Stimulated activated naive CD4-positive, alpha-beta T cell treated with Interleukin-2 at 50 U/mL for 16 hours (primary cell): ENCODE data around the gene GDF2.

ENCODE experiments used
- DNase-seq: peaks from one replicate; lab custom pipeline; 2025; lab: John Stamatoyannopoulos, UW

The GDF2 gene

GRCh38 chr10:47312663-47312995, 9.6 kb upstream of the GDF2 start:
- no peak for DNase-seq

- no peak for DNase-seq
Observed at GRCh38 chr10:47314416-47314970, 7.8 kb upstream of the GDF2 start.

GRCh38 chr10:47315421-47315820, 6.8 kb upstream of the GDF2 start:
- DNase-seq = no peak

- no peak for DNase-seq
Observed at GRCh38 chr10:47316131-47316530, 6.1 kb upstream of the GDF2 start.

- DNase-seq = no peak
Observed at GRCh38 chr10:47317251-47317650, 5.0 kb upstream of the GDF2 start.

GRCh38 chr10:47318706-47319105, 3.5 kb upstream of the GDF2 start:
- DNase-seq = no peak

GRCh38 chr10:47319784-47320183, 2.5 kb upstream of the GDF2 start:
- no peak for DNase-seq

- DNase-seq = no peak
Observed at GRCh38 chr10:47320812-47321211, 1.4 kb upstream of the GDF2 start.

GRCh38 chr10:47321521-47322195, 596 bp upstream of the GDF2 start:
- DNase-seq = no peak

GRCh38 chr10:47323087-47323486, 833 bp downstream of the GDF2 start:
- DNase-seq = no peak

GRCh38 chr10:47323636-47324296, 1.5 kb downstream of the GDF2 start:
- no peak for DNase-seq

GRCh38 chr10:47325303-47326291, 3.3 kb downstream of the GDF2 start:
- DNase-seq = no peak

GRCh38 chr10:47326306-47326926, 4.2 kb downstream of the GDF2 start:
- DNase-seq = no peak

- no peak for DNase-seq
Observed at GRCh38 chr10:47326927-47327330, 4.7 kb downstream of the GDF2 start.

GRCh38 chr10:47329855-47330254, 7.6 kb downstream of the GDF2 start:
- DNase-seq = no peak

- no peak for DNase-seq
Observed at GRCh38 chr10:47330366-47330765, 8.1 kb downstream of the GDF2 start.

- no peak for DNase-seq
Observed at GRCh38 chr10:47330804-47331203, 8.6 kb downstream of the GDF2 start.

- DNase-seq = no peak
Observed at GRCh38 chr10:47331491-47331890, 9.2 kb downstream of the GDF2 start.

- no peak for DNase-seq
Observed at GRCh38 chr10:47331954-47332353, 9.7 kb downstream of the GDF2 start.

- DNase-seq = no peak
Observed at GRCh38 chr10:47332371-47332770, 10.1 kb downstream of the GDF2 start.

- DNase-seq = no peak
Observed at GRCh38 chr10:47332946-47333345, 10.7 kb downstream of the GDF2 start.

- DNase-seq = no peak
Observed at GRCh38 chr10:47333532-47333931, 11.3 kb downstream of the GDF2 start.
